Stimulated activated naive CD8-positive, alpha-beta T cell treated with anti-CD3 and anti-CD28 coated beads, Interleukin-15, Interleukin-2, amounts not matched to agents 100 ng/mL and 50 ng/mL, for 24 hours (primary cell): ENCODE results near the gene RERGL.

Experiments
- H3K27ac Mint-ChIP-seq: one replicate; pipeline ENCODE4 v1.8.0; 2021; ENCODE audit warnings: mild to moderate bottlenecking, mixed read lengths
- H3K27me3 Mint-ChIP-seq: one replicate; pipeline ENCODE4 v1.8.0; 2021; ENCODE audit warnings: mixed read lengths
- H3K36me3 Mint-ChIP-seq: one replicate; pipeline ENCODE4 v1.8.0; 2021; ENCODE audit warnings: low read depth, mixed read lengths
- H3K4me1 Mint-ChIP-seq: one replicate; pipeline ENCODE4 v1.8.0; 2021; ENCODE audit warnings: low read depth, mixed read lengths
- H3K4me3 Mint-ChIP-seq: one replicate; pipeline ENCODE4 v1.8.0; 2021; ENCODE audit warnings: mild to moderate bottlenecking, mixed read lengths
- H3K9me3 Mint-ChIP-seq: one replicate; pipeline ENCODE4 v1.8.0; 2021; ENCODE audit warnings: mixed read lengths

Gene RERGL, protein sequence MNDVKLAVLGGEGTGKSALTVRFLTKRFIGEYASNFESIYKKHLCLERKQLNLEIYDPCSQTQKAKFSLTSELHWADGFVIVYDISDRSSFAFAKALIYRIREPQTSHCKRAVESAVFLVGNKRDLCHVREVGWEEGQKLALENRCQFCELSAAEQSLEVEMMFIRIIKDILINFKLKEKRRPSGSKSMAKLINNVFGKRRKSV

DNA sequence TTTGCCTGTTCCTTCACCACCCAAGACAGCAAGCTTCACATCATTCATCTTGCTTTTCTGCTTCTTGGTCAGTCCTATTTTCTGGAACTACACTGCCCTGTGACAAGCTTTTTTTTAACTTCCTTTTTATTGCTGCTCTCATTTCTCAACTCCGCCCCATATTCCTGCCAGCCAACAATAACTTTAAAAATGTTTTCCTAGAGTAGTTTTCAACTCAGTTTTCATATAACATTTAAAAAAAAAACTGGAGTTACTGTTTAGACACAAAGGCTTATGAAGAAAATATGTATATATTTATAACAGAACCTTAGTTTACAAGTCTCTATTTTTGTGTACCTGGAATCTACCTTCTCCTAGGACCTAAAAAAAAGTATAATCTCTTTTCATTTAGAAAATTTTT, at the start of gene RERGL:
RERGL (minus strand) TSS at position 101 of the 400 bp plus-strand sequence; CDS start at position 48, 53 bp downstream.
- no peaks in the 10 kb centered on the region for H3K36me3 Mint-ChIP-seq
- H3K9me3 Mint-ChIP-seq, result no peaks in the 10 kb centered on the region
- H3K4me3 Mint-ChIP-seq, result no peak within 1 kb of the TSS
- H3K4me1 Mint-ChIP-seq, result no peaks in the 10 kb centered on the region
- no peak within 1 kb of the TSS for H3K27ac Mint-ChIP-seq
- no peaks in the 10 kb centered on the region for H3K27me3 Mint-ChIP-seq

GRCh38 chr12:18139254-18139653, 49.3 kb upstream of the RERGL start:
- Mint-ChIP-seq H3K4me1 (no peaks in the 10 kb centered on the region), H3K4me3 (no peak overlapping the region), H3K9me3 (no peaks in the 10 kb centered on the region), H3K27ac (no peak overlapping the region), H3K27me3 (no peaks in the 10 kb centered on the region), H3K36me3 (no peaks in the 10 kb centered on the region)

DNA sequence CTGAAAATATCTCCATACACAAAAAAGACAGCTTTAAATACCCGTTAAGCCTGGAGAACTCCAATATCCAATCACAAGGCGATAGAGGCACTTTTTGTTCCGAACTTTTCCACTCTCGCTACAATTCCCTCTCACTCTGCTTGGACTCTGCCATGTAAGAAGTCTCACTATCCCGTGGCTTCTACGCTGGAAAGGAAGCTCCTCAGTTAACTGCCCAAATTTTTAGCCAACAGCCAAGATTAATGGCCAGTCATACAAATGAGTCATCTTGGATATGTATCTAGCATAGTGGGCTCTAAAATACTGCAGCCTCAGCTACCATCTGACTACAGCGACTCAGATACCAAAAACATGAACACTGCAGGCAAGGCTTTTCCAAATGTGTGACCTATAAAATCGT, 45.5 kb upstream of the RERGL start:
- no peaks in the 10 kb centered on the region for H3K4me1 Mint-ChIP-seq
- H3K27ac Mint-ChIP-seq, result no peak overlapping the region
- no peaks in the 10 kb centered on the region for H3K9me3 Mint-ChIP-seq
- H3K36me3 Mint-ChIP-seq, result no peaks in the 10 kb centered on the region
- no peaks in the 10 kb centered on the region for H3K27me3 Mint-ChIP-seq
- H3K4me3 Mint-ChIP-seq, result no peak overlapping the region

GRCh38 chr12:18135086-18135485, 45.1 kb upstream of the RERGL start:
- Mint-ChIP-seq H3K36me3 (no peaks in the 10 kb centered on the region), H3K4me3 (no peak overlapping the region), H3K9me3 (no peaks in the 10 kb centered on the region), H3K27ac (no peak overlapping the region), H3K27me3 (no peaks in the 10 kb centered on the region), H3K4me1 (no peaks in the 10 kb centered on the region)

DNA sequence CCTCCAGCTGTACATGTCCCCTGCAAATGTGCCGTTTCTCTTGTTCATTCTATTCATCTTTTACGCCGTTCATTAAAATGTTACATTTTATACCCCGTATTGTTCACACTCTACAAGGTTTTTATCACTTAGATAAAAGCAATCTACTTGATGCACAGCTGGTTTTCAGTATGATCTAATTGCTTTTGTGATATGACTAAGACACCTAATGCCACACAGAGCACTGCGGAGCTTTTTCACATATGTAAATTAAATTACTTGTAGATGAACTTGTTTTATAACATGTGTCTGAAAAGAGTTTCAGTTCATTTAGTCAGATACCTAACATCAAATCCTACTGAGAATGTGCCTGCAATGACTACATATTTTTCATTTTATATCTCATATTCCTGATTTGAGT, 40.9 kb upstream of the RERGL start:
- H3K4me3 Mint-ChIP-seq, result no peak overlapping the region
- H3K4me1 Mint-ChIP-seq, result no peaks in the 10 kb centered on the region
- H3K36me3 Mint-ChIP-seq, result no peaks in the 10 kb centered on the region
- H3K27me3 Mint-ChIP-seq, result no peaks in the 10 kb centered on the region
- no peak overlapping the region for H3K27ac Mint-ChIP-seq
- H3K9me3 Mint-ChIP-seq, result peaks cover 15% of the 10 kb centered on the region

GRCh38 chr12:18123707-18124106, 33.7 kb upstream of the RERGL start:
- no peaks in the 10 kb centered on the region for H3K36me3 Mint-ChIP-seq
- H3K9me3 Mint-ChIP-seq, result peaks cover 18% of the 10 kb centered on the region
- no peak overlapping the region for H3K27ac Mint-ChIP-seq
- no peak overlapping the region for H3K4me3 Mint-ChIP-seq
- H3K4me1 Mint-ChIP-seq, result no peaks in the 10 kb centered on the region
- H3K27me3 Mint-ChIP-seq, result no peaks in the 10 kb centered on the region

DNA sequence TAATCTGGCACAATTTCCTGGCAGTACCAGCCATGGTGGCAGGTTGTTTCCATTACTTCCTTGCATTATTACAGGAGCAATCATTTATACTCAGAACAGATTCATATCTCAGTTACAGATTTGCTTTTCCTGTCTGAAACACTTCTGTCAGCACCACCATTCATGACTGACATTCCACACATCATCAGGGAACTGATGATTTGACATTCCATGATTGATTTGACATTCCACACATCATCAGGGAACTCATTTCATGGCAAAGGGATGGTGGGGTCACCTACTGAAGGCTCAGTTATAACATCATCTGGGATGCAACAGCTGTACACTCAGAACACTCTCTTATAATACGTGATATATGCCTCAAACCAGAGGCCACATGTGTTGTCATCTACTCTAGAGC, 30.9 kb upstream of the RERGL start:
- H3K9me3 Mint-ChIP-seq, result peaks cover 9% of the 10 kb centered on the region
- H3K4me1 Mint-ChIP-seq, result no peaks in the 10 kb centered on the region
- H3K36me3 Mint-ChIP-seq, result no peaks in the 10 kb centered on the region
- no peak overlapping the region for H3K27ac Mint-ChIP-seq
- H3K27me3 Mint-ChIP-seq, result no peaks in the 10 kb centered on the region
- no peak overlapping the region for H3K4me3 Mint-ChIP-seq

DNA sequence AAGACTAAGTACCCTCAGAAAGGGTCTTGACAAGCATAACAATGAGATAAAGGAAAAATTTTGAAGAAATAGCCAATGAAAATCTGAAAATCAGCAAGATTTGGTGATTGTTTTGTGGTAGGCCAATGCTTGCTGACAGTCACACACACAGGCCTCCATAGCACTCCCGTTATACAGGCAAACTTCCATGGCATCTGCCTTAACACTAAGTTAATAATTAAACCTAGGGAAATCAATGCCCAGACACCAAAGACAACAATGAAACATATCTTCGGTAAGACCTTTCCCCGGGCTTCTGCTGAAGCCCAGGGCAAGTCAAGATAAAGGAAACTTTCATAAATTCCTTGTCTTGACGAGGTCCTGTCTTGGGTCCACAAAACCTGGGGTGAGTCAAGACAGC, 18.6 kb upstream of the RERGL start:
- Mint-ChIP-seq H3K4me1 (no peaks in the 10 kb centered on the region), H3K27me3 (no peaks in the 10 kb centered on the region), H3K36me3 (no peaks in the 10 kb centered on the region), H3K4me3 (no peak overlapping the region), H3K9me3 (peaks cover 9% of the 10 kb centered on the region), H3K27ac (no peak overlapping the region)

DNA sequence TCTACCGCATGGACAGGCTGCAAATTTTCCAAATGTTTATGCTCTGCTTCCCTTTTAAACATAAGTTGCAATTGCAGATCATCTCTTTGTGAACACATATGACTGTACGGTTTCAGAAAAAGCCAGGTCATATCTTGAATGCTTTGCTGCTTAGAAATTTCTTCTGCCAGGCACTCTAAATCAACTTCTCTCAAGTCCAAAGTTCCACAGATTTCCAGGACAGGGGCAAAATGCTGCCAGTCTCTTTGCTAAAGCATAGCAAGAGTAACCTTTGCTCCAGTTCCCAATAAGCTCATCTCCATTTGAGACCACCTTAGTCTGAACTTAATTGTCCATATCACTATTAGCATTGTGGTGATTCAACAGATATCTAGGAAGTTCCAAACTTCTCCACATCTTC, 13.6 kb upstream of the RERGL start:
- H3K4me3 Mint-ChIP-seq, result no peak overlapping the region
- peaks cover 19% of the 10 kb centered on the region for H3K9me3 Mint-ChIP-seq
- no peaks in the 10 kb centered on the region for H3K36me3 Mint-ChIP-seq
- no peak overlapping the region for H3K27ac Mint-ChIP-seq
- no peaks in the 10 kb centered on the region for H3K27me3 Mint-ChIP-seq
- H3K4me1 Mint-ChIP-seq, result no peaks in the 10 kb centered on the region

DNA sequence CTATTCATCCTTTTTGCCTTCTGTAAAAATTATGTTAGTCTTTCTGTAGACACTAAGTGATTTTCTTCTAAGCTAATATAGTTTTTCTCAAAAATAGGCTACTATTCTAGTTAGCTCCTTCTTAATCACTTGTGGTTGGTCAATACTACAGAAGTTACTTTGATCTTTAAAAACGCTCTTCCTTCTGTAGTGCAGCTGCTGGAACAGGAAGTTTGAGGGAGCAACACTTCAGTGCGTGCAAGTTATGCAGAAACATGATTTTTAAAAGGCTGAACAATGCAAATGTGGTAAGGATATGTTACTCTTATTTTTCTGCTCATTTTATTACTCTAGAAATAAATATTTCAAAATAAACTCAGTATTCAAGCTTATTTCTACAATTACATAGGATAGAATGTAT, 11.1 kb upstream of the RERGL start:
- no peaks in the 10 kb centered on the region for H3K4me1 Mint-ChIP-seq
- H3K9me3 Mint-ChIP-seq, result peaks cover 16% of the 10 kb centered on the region
- H3K4me3 Mint-ChIP-seq, result no peak overlapping the region
- no peak overlapping the region for H3K27ac Mint-ChIP-seq
- no peaks in the 10 kb centered on the region for H3K36me3 Mint-ChIP-seq
- H3K27me3 Mint-ChIP-seq, result no peaks in the 10 kb centered on the region

- no peaks in the 10 kb centered on the region for H3K36me3 Mint-ChIP-seq
- no peaks in the 10 kb centered on the region for H3K4me1 Mint-ChIP-seq
- H3K4me3 Mint-ChIP-seq, result no peak overlapping the region
- no peaks in the 10 kb centered on the region for H3K27me3 Mint-ChIP-seq
- H3K9me3 Mint-ChIP-seq, result no peaks in the 10 kb centered on the region
- H3K27ac Mint-ChIP-seq, result no peak overlapping the region
Observed at GRCh38 chr12:18084080-18084479, 5.9 kb downstream of the RERGL start.

- Mint-ChIP-seq H3K36me3 (no peaks in the 10 kb centered on the region), H3K4me3 (no peak overlapping the region), H3K27me3 (no peaks in the 10 kb centered on the region), H3K4me1 (no peaks in the 10 kb centered on the region), H3K9me3 (no peaks in the 10 kb centered on the region), H3K27ac (no peak overlapping the region)
Observed at GRCh38 chr12:18079541-18080246, 10.3 kb downstream of the RERGL start.

GRCh38 chr12:18074001-18074400, 16.0 kb downstream of the RERGL start:
- peaks cover 5% of the 10 kb centered on the region for H3K9me3 Mint-ChIP-seq
- H3K4me3 Mint-ChIP-seq, result no peak overlapping the region
- H3K27ac Mint-ChIP-seq, result no peak overlapping the region
- no peaks in the 10 kb centered on the region for H3K36me3 Mint-ChIP-seq
- H3K4me1 Mint-ChIP-seq, result no peaks in the 10 kb centered on the region
- H3K27me3 Mint-ChIP-seq, result no peaks in the 10 kb centered on the region

DNA sequence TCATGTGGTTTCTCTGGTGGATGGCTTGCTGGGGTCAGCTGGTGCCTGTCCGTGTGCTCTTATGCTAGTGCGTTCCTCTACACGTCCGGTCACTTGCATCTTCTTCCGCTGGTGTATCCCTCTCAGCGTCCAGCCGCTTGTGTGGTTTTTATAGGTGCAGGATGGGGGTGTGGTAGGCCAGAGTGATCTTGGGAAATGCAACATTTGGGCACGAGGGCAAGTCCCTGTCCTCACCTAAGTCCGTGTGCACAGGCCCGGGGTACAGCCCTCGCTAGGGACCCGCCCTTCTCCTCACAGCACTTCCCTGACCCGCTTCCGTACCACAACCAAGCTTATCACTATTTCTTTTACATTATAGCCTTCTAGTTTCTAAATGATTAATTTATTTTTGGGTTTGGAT, 17.3 kb downstream of the RERGL start:
- Mint-ChIP-seq H3K4me1 (no peaks in the 10 kb centered on the region), H3K9me3 (peaks cover 5% of the 10 kb centered on the region), H3K27me3 (no peaks in the 10 kb centered on the region), H3K36me3 (no peaks in the 10 kb centered on the region), H3K4me3 (no peak overlapping the region), H3K27ac (no peak overlapping the region)

DNA sequence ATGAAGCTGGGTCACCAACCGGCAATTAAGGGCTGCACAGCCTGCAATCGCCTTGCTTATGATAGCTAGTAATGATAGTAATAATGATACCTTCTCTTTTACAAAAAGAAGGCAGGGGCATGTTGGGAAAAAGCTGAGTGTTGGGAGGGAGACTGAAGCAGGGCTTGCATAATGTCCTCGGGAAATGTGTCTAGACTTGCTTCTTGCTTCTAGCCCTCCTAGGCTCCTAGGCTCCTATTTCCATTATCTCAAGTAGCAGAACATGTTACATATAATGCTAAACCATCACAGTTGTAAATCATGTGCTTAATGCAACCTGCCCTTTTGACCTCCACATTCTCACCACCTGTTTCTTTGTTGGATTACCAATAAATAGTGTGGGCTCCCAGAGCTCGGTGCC, 18.7 kb downstream of the RERGL start:
- H3K9me3 Mint-ChIP-seq, result peaks cover 10% of the 10 kb centered on the region
- H3K27me3 Mint-ChIP-seq, result no peaks in the 10 kb centered on the region
- no peaks in the 10 kb centered on the region for H3K36me3 Mint-ChIP-seq
- H3K27ac Mint-ChIP-seq, result no peak overlapping the region
- no peak overlapping the region for H3K4me3 Mint-ChIP-seq
- no peaks in the 10 kb centered on the region for H3K4me1 Mint-ChIP-seq

GRCh38 chr12:18068355-18068754, 21.6 kb downstream of the RERGL start:
- H3K27me3 Mint-ChIP-seq, result no peaks in the 10 kb centered on the region
- H3K4me1 Mint-ChIP-seq, result no peaks in the 10 kb centered on the region
- H3K36me3 Mint-ChIP-seq, result no peaks in the 10 kb centered on the region

More at GRCh38 chr12:18068355-18068754, 21.6 kb downstream of the RERGL start:
- H3K9me3 Mint-ChIP-seq, result peaks cover 19% of the 10 kb centered on the region
- no peak overlapping the region for H3K27ac Mint-ChIP-seq
- no peak overlapping the region for H3K4me3 Mint-ChIP-seq
